ENCODE measurements around the gene GIGYF2.
"Not testable (repeated sequence)": the region's sequence is repeated elsewhere in the genome, so short reads cannot be mapped to it uniquely, and the experiment has no call there.

The GIGYF2 gene

DNA sequence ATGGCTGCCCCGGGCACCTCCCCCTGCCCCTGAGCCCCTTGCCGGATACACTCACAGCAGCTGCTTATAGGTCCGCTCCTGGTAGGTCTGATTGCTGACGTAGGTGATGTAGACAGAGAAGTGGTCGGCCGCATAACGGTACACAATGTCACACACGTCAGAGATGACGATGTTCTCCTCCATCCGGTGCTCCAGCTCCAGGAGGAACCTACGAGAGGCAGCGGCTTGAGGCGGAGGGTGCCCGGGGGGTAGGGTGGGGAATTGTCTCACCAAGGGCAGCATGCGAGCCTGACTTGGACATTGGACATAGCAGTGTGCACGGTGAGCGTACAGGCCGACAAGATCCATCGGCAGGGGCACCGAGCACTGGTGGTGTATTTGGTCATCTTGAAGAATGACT, 195.7 kb downstream of the GIGYF2 start:
- DNase-seq (ENCODE audit: low spot score): no peak

DNA sequence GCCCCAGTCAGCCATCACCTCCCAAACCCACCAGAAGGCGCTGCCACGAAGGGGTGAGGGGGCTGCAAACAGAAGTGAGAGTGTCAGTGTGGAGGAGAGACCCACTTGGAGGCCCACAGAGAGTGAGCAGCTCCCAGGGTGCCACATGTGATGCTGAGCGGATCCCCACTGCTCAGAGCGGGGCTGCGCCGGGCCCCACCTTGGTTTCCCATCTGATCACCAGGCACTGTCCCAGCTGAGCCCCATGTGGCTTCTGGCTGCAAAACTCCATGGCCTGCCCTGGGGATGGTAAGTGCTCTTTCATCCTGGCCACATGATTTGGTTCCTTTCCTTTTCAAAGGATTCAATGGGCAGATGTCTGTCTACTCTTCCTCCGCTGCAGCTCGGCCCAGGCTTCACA, 196.7 kb downstream of the GIGYF2 start:
- DNase-seq (ENCODE audit: low spot score): no peak

DNA sequence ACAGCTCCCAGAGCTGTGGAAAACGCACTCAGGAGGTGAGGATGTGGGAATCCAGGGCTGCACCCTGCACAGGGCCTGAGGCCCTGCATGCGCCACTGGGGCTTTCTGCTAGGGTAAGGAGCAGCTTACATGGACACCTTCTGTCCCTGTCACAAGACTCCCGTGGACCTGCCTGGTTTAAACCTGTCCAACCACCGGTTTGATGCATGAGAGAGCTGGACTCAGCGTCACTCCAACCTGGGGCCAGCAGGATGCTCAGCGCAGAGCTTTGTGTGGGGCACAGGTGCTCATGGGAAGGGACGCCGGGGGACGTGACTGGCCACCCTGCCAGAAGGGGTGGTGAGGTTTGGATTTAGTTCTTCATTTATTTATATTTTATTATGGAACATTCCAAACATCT, 197.1 kb downstream of the GIGYF2 start:
- DNase-seq (ENCODE audit: low spot score): no peak

DNA sequence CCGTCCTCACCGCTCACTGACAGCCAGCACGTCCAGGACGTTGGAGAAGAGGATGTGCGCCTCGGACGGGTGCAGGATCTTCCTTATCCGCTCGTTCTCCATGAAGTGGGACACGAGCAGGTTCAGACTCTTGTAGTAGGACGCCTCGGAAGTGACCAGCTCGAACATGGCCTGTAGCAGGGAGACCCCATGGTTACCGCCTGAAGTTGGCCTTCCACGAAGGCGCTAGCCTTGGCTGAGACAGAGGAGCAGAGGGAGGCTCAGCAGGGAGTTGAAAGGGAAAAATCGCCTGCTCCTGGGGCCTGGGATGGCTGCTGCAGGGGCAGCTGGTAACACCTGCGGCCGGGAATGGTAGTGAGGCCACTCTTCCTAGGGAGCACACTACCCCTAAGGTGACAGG, 197.6 kb downstream of the GIGYF2 start:
- DNase-seq (ENCODE audit: low spot score): no peak

DNA sequence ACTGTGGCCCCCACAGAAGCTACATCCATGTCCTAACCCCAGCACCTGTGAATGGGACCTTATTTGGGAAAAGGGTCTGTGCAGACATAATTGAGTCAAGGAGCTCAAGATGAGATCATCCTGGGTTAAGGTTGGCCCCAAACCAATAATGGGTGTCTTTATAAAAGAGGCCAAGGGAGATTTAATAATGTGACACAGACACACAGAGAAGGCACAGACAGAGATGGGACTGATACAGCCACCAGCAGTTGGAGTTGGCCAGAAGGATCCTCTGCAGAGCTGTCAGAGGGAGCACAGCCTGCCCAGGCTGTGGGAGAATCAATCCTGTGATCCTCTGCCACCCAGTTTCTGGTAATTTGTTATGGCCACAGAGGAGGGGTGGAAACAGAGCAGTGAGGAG, 199.0 kb downstream of the GIGYF2 start:
- DNase-seq (ENCODE audit: low spot score): peak; percentile 53

DNA sequence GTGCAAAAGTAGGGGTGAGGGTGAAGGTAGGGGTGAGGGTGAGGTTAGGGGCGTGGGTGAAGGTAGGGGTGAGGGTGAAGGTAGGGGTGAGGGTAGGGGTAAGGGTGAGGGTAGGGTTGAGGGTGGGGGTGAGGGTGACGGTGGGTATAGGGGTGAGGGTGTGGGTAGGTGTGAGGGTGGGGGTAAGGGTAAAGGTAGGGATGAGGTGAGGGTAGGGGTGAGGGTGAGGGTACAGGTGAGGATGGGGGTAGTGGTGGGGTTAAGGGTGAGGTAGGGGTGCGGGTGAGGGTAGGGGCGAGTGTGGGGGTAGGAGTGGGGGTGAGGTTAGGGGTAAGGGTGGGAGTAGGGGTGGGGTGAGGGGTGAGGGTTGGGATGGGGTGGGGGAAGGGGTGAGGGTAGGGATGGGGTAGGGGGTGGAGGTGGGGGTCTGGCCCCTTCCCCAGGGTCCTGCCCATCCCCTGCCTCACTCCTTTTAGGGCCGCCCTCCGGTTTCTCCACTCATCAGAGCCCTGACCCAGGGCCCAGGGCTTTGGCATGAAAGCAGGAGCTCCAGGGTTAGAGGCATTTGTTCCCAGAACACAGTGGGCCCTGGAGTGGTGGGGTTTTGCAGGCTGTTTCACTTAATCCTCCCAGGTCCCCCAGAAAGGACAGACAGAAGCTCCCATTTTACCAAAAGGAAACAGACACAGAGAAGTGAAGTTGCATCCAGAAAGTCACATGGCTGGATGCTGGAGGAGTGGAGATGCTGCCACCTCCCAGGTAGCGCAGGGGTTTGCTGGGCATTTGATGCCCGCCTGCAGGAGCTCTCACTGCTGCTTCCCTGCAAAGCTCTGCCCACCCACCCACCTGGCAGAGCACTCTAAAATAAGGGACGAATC, 199.8 kb downstream of the GIGYF2 start:
- DNase-seq (ENCODE audit: low spot score): no peak

DNA sequence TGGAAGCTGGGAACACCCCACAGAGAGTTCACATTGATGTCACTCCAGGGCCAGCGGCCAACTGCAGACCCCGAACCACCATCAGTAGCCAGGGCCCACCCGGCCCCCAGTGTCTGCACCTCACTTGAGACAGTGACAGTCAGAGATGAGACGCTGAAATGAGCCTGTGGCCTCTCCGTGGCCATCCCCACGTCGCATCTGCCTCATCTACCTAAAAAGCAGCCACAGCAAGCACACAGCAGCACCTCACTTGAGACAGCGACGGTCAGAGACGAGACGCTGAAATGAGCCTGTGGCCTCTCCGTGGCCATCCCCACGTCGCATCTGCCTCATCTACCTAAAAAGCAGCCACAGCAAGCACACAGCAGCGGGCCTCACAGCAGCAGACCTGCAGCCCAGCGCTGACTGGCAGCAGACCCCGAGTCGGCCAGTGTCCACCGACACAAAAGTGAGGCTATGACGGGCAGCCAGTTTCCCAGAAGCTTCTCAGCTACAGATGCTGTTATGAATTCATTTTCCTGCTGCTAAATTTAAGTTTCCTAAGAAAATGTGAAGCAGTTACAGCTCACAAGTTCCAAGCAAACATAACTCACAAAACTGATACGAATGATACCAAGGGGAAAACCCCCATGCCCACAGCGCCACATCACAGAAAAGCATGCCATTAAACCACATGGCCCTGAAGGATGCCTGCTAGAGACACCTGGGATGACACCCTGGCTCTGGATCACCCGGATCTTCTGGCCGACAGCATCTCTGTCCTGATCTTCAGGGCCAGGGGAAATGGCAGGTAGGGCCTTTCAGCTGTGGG, 200.7 kb downstream of the GIGYF2 start:
- DNase-seq (ENCODE audit: low spot score): no peak

DNA sequence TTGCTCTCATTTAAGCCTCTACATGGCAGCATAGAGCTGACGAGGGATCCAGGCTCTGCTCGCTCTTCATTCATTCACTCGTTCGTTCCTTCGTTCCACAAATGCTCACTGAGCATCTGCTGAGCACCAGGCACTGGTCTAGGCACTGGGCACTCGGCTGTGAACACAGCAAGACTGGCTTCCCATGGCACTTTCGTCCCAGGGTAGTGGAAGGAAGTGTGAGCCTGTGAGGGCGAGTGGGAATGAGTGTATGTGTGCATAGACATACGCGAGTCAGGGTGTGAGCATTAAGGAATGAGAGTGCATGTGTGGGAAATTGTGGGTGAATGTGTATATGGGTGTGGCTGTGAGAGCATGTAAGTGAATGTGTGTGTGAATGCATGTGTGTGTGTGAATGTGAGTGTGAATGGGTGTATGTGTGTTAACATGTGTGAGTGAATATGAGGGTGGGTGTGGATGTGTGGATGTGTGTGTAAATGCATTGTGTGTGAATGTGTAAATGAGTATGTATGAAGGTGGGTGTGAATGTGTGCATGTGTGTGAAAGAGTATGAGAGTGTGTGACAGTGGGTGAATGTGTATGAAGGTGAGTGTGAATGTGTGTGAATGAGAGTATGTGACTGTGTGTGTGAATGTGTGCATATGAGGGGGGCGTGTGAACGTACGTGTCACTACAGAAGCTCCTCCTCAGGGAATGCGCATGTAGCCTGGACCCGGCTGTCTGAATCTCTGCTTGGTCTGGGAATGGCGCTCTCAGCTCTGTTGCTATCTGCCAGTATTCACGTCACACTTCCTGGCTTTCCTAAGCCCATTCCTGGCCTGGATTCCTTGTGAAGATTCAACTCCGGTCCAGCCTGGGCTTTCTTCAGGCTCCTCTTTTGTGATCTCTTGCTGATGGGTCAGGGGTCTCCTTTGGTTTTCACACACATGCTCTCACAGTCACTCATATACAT, 201.7 kb downstream of the GIGYF2 start:
- no peak for DNase-seq (ENCODE audit: low spot score)

DNA sequence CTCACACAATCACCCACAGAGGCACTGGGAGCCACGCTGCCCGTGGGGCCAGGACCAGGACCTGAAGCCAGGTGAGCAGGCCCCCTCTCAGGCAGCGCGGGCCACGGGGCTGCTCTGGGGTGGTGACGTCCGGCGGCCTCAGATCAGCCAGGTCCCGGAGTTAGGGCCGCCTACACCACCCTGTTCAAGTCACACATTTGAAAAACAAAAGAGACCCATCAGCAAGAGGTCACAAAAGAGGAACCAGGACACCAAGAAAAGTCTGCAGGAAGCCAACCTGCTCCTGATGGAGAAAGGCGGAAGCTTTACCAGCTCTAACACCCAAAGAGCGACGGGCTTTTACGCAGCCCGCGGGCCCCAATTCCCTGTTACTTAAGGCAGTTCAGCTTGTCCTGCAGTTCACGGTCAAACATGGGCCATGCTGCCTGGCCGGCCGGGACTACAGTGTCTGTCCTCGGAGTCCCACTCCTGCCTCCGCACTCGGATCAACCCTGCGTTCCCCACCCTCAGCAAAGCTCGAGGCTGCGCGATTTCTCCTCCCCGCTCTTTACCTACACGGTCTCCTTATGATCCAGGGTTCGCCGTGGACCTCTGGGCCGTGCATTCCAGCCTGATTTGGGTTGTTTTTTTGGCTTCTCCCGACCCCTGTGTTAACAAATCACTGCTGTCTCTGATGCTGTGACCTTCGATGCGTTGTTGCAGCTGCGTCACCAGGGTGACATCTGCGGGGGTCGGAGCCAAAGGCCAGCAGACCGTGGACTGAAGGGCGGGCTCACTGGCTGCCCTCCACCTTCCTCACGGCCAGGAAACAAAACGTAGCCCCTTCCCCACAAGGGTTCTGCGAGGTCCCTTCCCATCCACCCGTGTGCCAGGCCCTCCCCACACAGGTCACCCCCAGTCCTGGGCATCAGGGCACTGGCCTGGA, 203.9 kb downstream of the GIGYF2 start:
- no peak for DNase-seq (ENCODE audit: low spot score)

DNA sequence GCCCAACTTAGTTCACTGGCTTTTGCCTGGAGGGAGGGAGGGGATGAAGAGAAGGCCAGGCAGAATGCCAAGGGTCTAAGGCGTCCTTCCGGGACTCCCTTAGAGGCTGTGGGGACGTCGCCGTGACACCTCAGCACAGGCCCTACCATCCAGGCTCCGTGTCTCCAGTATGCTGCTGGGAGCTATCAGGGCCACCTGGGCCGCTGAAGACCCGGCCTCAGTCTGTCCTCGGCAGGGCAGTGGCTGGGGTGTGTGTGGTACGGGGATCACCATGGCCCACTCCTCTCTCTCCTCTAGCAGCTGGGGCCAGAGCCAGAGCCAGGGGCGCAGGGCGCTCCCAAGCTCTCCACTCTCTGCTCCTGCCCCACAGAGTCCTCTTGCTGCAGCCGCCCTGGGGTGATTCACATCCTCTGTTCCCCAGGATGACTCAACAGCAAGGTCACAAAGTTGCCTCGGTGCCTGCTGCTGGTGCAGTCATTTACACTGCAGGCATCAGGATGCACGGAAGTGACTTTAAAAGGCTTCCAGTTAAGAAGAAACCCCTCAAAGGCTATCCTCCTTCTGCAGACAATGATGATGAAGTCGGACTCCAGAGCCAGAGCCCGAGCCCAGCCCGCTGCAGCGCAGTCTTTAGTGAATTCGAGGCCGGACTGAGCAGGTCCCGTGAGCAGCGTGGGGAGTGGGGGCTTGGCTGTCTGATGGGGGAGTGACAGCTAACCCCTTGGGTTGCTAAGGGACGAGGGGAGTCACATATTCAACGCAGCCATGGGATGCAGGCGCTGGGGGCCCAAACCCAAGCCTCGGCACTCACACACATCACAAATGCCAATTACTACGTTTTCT, 204.8 kb downstream of the GIGYF2 start:
- DNase-seq (ENCODE audit: low spot score): no peak

DNA sequence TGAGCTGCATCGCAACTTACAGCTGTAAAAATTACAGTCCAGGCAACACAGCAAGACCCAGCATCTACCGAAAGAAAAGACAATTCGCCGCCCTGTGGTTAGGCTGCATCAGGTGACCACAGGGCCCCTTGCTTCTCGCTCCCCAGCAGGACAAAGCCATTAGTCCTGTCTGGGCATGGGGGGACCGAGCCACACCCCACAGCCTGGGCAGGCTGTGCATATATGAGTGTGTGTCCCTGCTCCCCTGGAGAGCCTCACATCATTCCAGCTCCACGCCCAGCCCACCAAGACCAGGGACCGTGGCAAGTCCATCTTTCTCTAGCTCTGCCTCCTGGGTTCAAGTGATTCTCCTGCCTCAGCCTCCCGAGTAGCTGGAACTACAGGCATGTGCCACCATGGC, 206.9 kb downstream of the GIGYF2 start:
- DNase-seq (ENCODE audit: low spot score): no peak

DNA sequence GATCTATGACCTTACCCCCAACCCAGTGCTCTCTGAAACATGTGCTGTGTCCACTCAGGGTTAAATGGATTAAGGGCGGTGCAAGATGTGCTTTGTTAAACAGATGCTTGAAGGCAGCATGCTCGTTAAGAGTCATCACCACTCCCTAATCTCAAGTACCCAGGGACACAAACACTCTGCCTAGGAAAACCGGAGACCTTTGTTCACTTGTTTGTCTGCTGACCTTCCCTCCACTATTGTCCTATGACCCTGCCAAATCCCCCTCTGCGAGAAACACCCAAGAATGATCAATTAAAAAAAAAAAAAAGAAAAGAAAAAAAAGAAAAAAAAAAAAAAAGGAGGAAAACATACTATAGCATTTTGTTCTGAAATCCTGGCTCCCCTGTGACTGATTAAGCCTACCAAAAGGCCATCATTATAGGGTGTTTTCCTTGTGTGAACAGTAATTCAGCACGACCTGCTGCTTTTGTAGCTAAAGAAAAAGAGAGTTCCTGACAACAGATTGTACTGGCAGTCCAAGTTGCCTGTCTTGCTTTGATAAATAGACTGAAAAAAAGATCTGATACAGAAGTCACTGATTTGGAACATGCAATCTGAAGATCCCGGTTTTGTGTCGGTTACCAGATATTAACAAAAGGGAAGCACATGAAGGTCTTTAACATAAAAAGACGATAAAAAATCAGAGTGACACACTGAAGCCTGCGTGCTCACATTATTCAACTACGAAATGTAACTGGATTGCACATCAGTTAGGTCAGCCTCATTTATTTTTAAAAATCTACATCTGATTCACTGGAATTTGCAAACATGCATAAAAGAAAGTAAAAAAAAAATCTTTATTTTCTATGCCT, 210.0 kb downstream of the GIGYF2 start:
- DNase-seq (ENCODE audit: low spot score): not testable (repeated sequence)

DNA sequence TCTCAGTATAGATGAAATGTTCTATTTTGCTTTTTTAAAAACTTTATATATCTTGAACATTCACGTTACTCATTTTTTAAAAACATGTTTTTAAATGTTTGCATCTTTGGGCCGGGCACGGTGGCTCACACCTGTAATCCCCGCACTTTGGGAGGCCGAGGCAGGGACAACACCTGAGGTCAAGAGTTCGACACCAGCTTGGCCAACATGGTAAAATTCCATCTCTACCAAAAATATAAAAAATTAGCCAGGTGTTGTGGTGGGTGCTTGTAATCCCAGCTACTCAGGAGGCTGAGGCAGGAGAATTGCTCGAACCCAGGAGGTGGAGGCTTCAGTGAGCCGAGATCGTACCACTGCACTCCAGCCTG, 210.6 kb downstream of the GIGYF2 start:
- not testable (repeated sequence) for DNase-seq (ENCODE audit: low spot score)

DNA sequence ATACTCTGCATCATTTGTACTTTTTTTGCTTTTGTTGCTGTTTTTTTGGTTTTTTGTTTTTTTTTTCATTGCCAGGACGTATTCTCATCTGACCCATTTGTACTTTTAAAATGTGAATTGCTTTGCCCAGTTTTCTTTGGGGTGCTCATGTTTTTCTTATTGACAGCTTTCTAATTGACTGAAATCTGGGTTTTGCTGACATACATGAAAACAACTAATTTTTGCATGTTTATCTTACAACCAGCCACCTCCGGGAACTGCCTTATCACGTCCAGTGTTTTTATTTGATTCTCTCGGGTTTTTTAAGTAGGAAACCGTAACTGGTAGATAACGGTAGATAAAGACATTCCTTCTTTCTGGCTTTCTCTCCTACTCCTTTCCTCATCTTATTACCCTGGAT, 211.6 kb downstream of the GIGYF2 start:
- DNase-seq (ENCODE audit: low spot score): no peak

Measured in SK-N-DZ (cell line).